HEK293 (cell line): ENCODE results near the gene OPCML.

Source experiments
- CTCF ChIA-PET: fragments of 350-600 bp; formaldehyde crosslinking; extraction: SDS; loops from one replicate; lab custom pipeline; 2021; ENCODE audit warnings: antibody characterized with exemption; lab: Yijun Ruan, JAX
- POLR2A ChIA-PET: fragments of 300-600 bp; formaldehyde crosslinking; extraction: SDS; loops from one replicate; lab custom pipeline; 2020; ENCODE audit warnings: antibody characterized with exemption, inconsistent platforms; lab: Yijun Ruan, JAX
- H3K27ac ChIP-seq: fragments of 200-500 bp; sonication (Bioruptor generic); 2 replicates; pipeline ENCODE4 v1.5.1; 2014; ENCODE audit warnings: low read depth, low read length, control low read depth, inconsistent platforms; ENCODE audit errors: extremely low read depth
- H3K36me3 ChIP-seq, 2 experiments: fragments of 200-500 bp in 1 of 2; sonication (Bioruptor generic) in 1 of 2; 1 replicate in 1 of 2; 2 replicates in 1 of 2; pipeline ENCODE4 v1.5.1; 2014 to 2017; ENCODE audit warnings: inconsistent platforms in 2 of 2, low read length in 2 of 2; ENCODE audit not compliant: control insufficient read depth in 2 of 2, insufficient read depth in 1 of 2
- H3K4me1 ChIP-seq: fragments of 200-500 bp; sonication (Bioruptor generic); 2 replicates; pipeline ENCODE4 v1.5.1; 2014; ENCODE audit warnings: mild to moderate bottlenecking, low read length, inconsistent platforms; ENCODE audit not compliant: control insufficient read depth, insufficient read depth
- H3K4me3 ChIP-seq: 2 replicates; pipeline ENCODE4 v1.5.1; 2011; ENCODE audit warnings: low read depth, mild to moderate bottlenecking, control low read depth, low read length, moderate library complexity
- H3K9me3 ChIP-seq: fragments of 200-500 bp; sonication (Bioruptor generic); 2 replicates; pipeline ENCODE4 v1.5.1; 2014; ENCODE audit warnings: low read depth, low read length, inconsistent platforms; ENCODE audit not compliant: control insufficient read depth, insufficient read depth
- CTCF ChIP-seq: fragments of 450-650 bp; formaldehyde crosslinking; IDR thresholded peaks from 2 replicates; pipeline ENCODE4 v1.5.1; 2016; ENCODE audit warnings: missing biosample characterization, missing genetic modification characterization
- EGR2 ChIP-seq: fragments of 450-650 bp; formaldehyde crosslinking; IDR thresholded peaks from 2 replicates; pipeline ENCODE4 v1.5.1; 2016; ENCODE audit warnings: low read depth, missing biosample characterization, missing genetic modification characterization
- HIC1 ChIP-seq: fragments of 450-650 bp; formaldehyde crosslinking; IDR thresholded peaks from 2 replicates; pipeline ENCODE4 v1.5.1; 2016; ENCODE audit warnings: missing biosample characterization, missing genetic modification characterization
- HOXD13 ChIP-seq: sonication (generic); formaldehyde crosslinking; IDR thresholded peaks from 2 replicates; pipeline ENCODE4 v1.8.0; 2022; ENCODE audit warnings: missing genetic modification reagents, borderline replicate concordance
- MEIS1 ChIP-seq: sonication (generic); formaldehyde crosslinking; IDR thresholded peaks from 2 replicates; pipeline ENCODE4 v1.8.1; 2022; ENCODE audit warnings: missing genetic modification reagents, mild to moderate bottlenecking, borderline replicate concordance
- TCF7L2 ChIP-seq: IDR thresholded peaks from 2 replicates; pipeline ENCODE4 v1.6.1; 2011; ENCODE audit warnings: low read depth, mild to moderate bottlenecking, inconsistent platforms, low read length, moderate library complexity, borderline replicate concordance
- YY1 ChIP-seq: fragments of 450-650 bp; formaldehyde crosslinking; IDR thresholded peaks from 2 replicates; pipeline ENCODE4 v1.5.1; 2018; ENCODE audit warnings: missing biosample characterization, missing genetic modification characterization
- ZBTB17 ChIP-seq: fragments of 450-650 bp; formaldehyde crosslinking; IDR thresholded peaks from 2 replicates; pipeline ENCODE4 v1.5.1; 2016; ENCODE audit warnings: missing biosample characterization, missing genetic modification characterization
- ZBTB44 ChIP-seq: fragments of 450-650 bp; IDR thresholded peaks from 2 replicates; pipeline ENCODE4 v1.5.1; 2018; ENCODE audit warnings: missing biosample characterization, mild to moderate bottlenecking, missing genetic modification characterization
- ZNF148 ChIP-seq: fragments of 450-650 bp; formaldehyde crosslinking; IDR thresholded peaks from 2 replicates; pipeline ENCODE4 v1.5.0; 2017; ENCODE audit warnings: missing biosample characterization, missing genetic modification characterization, borderline replicate concordance
- ZNF18 ChIP-seq: fragments of 450-650 bp; formaldehyde crosslinking; IDR thresholded peaks from 2 replicates; pipeline ENCODE4 v1.5.1; 2016; ENCODE audit warnings: missing biosample characterization, missing genetic modification characterization
- ZNF184 ChIP-seq: fragments of 450-650 bp; IDR thresholded peaks from 2 replicates; pipeline ENCODE4 v1.5.1; 2018; ENCODE audit warnings: missing biosample characterization, mild to moderate bottlenecking, missing genetic modification characterization
- ZNF2 ChIP-seq: fragments of 450-650 bp; formaldehyde crosslinking; IDR thresholded peaks from 2 replicates; pipeline ENCODE4 v1.5.1; 2016; ENCODE audit warnings: missing biosample characterization, missing genetic modification characterization
- ZNF239 ChIP-seq: fragments of 450-650 bp; formaldehyde crosslinking; IDR thresholded peaks from 2 replicates; pipeline ENCODE4 v1.5.1; 2016; ENCODE audit warnings: missing biosample characterization, missing genetic modification characterization
- ZNF274 ChIP-seq, 2 experiments: fragments of 200-500 bp in 1 of 2; fragments of 450-650 bp in 1 of 2; sonication (Bioruptor generic) in 1 of 2; formaldehyde crosslinking in 1 of 2; IDR thresholded peaks; 2 replicates each; pipeline versions ENCODE4 v1.5.1 to v1.6.1; 2014 to 2016; ENCODE audit warnings: borderline replicate concordance in 1 of 2, inconsistent platforms in 1 of 2, low read length in 1 of 2, missing biosample characterization in 1 of 2, missing genetic modification characterization in 1 of 2
- ZNF391 ChIP-seq: fragments of 450-650 bp; formaldehyde crosslinking; IDR thresholded peaks from 2 replicates; pipeline ENCODE4 v1.5.1; 2016; ENCODE audit warnings: low read depth, missing biosample characterization, missing genetic modification characterization, borderline replicate concordance
- ZNF473 ChIP-seq: fragments of 450-650 bp; formaldehyde crosslinking; IDR thresholded peaks from 2 replicates; pipeline ENCODE4 v1.5.1; 2017; ENCODE audit warnings: missing biosample characterization, missing genetic modification characterization
- ZNF629 ChIP-seq: fragments of 450-650 bp; formaldehyde crosslinking; IDR thresholded peaks from 2 replicates; pipeline ENCODE4 v1.5.1; 2017; ENCODE audit warnings: missing biosample characterization, missing genetic modification characterization
- ZSCAN23 ChIP-seq: fragments of 450-650 bp; formaldehyde crosslinking; IDR thresholded peaks from 2 replicates; pipeline ENCODE4 v1.5.1; 2016; ENCODE audit warnings: missing biosample characterization, missing genetic modification characterization

The OPCML gene

GRCh38 chr11:132429685-132430084 is 1102.6 kb downstream of the OPCML start (continued):
- no peak for TF ChIP-seq ZNF148 (tag by site-specific recombination)
- TF ChIP-seq ZBTB17, result no peak
- no peak for TF ChIP-seq ZNF629 (tag by site-specific recombination)
- TF ChIP-seq ZSCAN23, result no peak
- no peak for TF ChIP-seq ZBTB44 (tag by site-specific recombination)
- TF ChIP-seq ZNF473 (tag by site-specific recombination), result no peak
- TF ChIP-seq, all 188 proteins: peak for 0

GRCh38 chr11:132427611-132428010 is 1104.7 kb downstream of the OPCML start:
- CTCF ChIA-PET, result interaction anchor here (0.7 kb wide), 2 partner anchors 289 to 301 kb away, joined by 3 to 4 read pairs; no protein-coding TSS in a partner anchor
- H3K27ac ChIP-seq, result no peak overlapping the region
- H3K36me3 ChIP-seq, result no peaks in the 10 kb centered on the region
- POLR2A ChIA-PET, result interaction anchor here (0.9 kb wide), 1 partner anchor 13 kb away, joined by 4 read pairs; no protein-coding TSS in a partner anchor
- no peaks in the 10 kb centered on the region for H3K4me1 ChIP-seq
- H3K4me3 ChIP-seq, result no peak overlapping the region
- TF ChIP-seq MEIS1 (CRISPR knock-in tag), result no peak
- no peak for TF ChIP-seq YY1 (tag by site-specific recombination)
- TF ChIP-seq HOXD13, result no peak
- no peak for TF ChIP-seq TCF7L2
- TF ChIP-seq ZNF184 (tag by site-specific recombination), result no peak
- no peak for TF ChIP-seq EGR2 (tag by site-specific recombination)
- no peak for TF ChIP-seq ZNF274 (IDR thresholded peaks at IDR 0.05; ENCODE audit: low read length)
- no peak for TF ChIP-seq ZNF274 (tag by site-specific recombination; IDR thresholded peaks at IDR 0.05; ENCODE audit: borderline replicate concordance)
- no peak for TF ChIP-seq CTCF (tag by site-specific recombination)
- TF ChIP-seq ZNF239 (tag by site-specific recombination), result no peak
- no peak for TF ChIP-seq ZNF2 (tag by site-specific recombination)
- no peak for TF ChIP-seq HIC1
- TF ChIP-seq ZNF18 (tag by site-specific recombination), result no peak
- no peak for TF ChIP-seq ZNF391 (tag by site-specific recombination)
- H3K9me3 ChIP-seq, result no peaks in the 10 kb centered on the region
